GM12875 (cell line): ENCODE results near the gene DNAJB13.

ENCODE experiments used
- H3K4me3 ChIP-seq: one replicate; pipeline ENCODE4 v1.5.1; 2011; ENCODE audit warnings: low read depth, low read length, control low read depth
- CTCF ChIP-seq: IDR thresholded peaks from 2 replicates; pipeline ENCODE4 v1.5.1; 2011; ENCODE audit warnings: low read depth, mild to moderate bottlenecking, control low read depth, inconsistent platforms, low read length, moderate library complexity, borderline replicate concordance; ENCODE audit not compliant: insufficient read depth

Gene DNAJB13

GRCh38 chr11:73950869-73951710 is at the start of gene DNAJB13:
Gene DNAJB13, plus strand, starts transcription at chr11:73951026. Its CDS starts 44 bp downstream, at chr11:73951070.
- no peak for TF ChIP-seq CTCF
- H3K4me3 ChIP-seq: no peak within 1 kb of the TSS

GRCh38 chr11:73902303-73902702 is 48.5 kb upstream of the DNAJB13 start:
- TF ChIP-seq CTCF: no peak
- H3K4me3 ChIP-seq: no peak overlapping the region

- H3K4me3 ChIP-seq: no peak overlapping the region
- TF ChIP-seq CTCF: no peak
These were observed 43.6 kb upstream of the DNAJB13 start for GRCh38 chr11:73907191-73907590.

GRCh38 chr11:73912026-73912425 is 38.8 kb upstream of the DNAJB13 start:
- no peak for TF ChIP-seq CTCF
- H3K4me3 ChIP-seq: no peak overlapping the region

- no peak for TF ChIP-seq CTCF
These were observed 37.4 kb upstream of the DNAJB13 start for GRCh38 chr11:73913472-73913871.

GRCh38 chr11:73914284-73914683 is 36.5 kb upstream of the DNAJB13 start:
- no peak overlapping the region for H3K4me3 ChIP-seq
- no peak for TF ChIP-seq CTCF

More at GRCh38 chr11:73913472-73913871, 37.4 kb upstream of the DNAJB13 start:
- no peak overlapping the region for H3K4me3 ChIP-seq

GRCh38 chr11:73916435-73916834 is 34.4 kb upstream of the DNAJB13 start:
- no peak overlapping the region for H3K4me3 ChIP-seq
- TF ChIP-seq CTCF: no peak
